ENCODE measurements around the gene TUNAR.

DNA sequence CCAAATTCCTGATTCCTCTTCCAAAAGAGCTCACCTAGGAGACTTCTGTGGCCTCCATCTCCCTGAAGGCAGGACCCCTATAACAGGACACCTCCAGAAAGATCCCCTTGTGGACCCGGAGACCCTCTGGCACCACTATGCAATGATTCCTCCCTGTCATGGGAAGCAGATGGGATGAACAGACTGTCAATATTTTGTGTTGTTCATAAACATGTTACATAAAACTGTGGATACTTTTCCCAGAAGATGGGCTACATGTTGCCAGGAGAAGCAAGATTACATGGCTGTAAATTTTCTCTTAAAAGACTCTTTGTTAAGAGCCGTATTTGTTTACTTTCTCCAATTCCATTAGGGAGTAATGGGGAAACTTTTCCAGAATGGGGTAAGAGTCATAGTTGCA is 52.1 kb downstream of the TUNAR start:
- TF ChIP-seq POLR2A (IDR thresholded peaks at IDR 0.05; ENCODE audit: low read depth, low read length): no peak
- TF ChIP-seq POLR2AphosphoS5 (IDR thresholded peaks at IDR 0.05; ENCODE audit: low read depth, low read length): no peak
- TF ChIP-seq TAF1 (IDR thresholded peaks at IDR 0.05; ENCODE audit: low read depth, low read length): no peak
- TF ChIP-seq POU2F2 (IDR thresholded peaks at IDR 0.05; ENCODE audit: low read depth, low read length): no peak
- no peak for TF ChIP-seq SPI1 (IDR thresholded peaks at IDR 0.05; ENCODE audit: low read depth, low read length)
- TF ChIP-seq PAX5 (IDR thresholded peaks at IDR 0.05; ENCODE audit: insufficient read depth, low read length, severe bottlenecking): no peak

Data from GM12891 (cell line).